Measurements from ENCODE around the gene ABHD13.
"Not testable (repeated sequence)": the region's sequence is repeated elsewhere in the genome, so short reads cannot be mapped to it uniquely, and the experiment has no call there.

Gene ABHD13

DNA sequence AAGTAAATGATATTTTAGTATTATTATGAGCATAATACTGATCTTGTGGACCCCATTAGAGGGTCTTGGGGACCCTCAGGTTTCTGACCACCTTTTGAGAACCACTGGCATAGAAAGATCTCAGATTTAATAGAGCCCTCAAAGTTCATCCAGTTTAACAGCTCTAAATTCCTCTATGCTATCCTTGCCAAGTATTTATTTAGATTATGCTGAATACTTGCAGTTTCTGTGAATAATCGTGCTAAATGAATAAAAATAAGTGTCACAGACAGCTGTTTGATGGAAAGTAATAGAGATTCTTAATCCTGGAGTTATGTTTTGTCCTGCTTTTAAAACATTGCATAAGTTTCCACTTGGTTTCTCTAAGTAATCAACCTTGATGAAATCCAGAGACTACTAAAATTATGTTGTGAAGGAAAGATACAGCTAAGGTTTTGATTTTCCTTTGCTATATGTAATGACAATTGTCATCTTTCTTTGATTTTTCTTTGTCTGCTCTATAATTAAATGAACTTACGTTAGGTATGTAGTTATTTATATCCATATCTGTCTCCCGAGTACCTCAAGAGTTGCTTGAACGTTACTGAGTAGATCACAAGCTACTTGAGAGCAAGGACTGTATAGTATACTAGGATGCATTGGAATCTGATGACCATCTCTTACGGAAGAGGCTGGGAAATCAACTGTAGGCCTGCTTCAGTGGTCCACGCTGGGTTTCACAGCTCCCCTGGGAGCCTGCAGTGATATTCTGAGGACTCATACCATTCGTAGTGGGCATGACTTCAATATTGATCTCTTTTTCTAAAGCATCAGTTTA is 5.7 kb downstream of the ABHD13 start:
- DNase-seq (ENCODE audit: low read depth), result no peak

DNA sequence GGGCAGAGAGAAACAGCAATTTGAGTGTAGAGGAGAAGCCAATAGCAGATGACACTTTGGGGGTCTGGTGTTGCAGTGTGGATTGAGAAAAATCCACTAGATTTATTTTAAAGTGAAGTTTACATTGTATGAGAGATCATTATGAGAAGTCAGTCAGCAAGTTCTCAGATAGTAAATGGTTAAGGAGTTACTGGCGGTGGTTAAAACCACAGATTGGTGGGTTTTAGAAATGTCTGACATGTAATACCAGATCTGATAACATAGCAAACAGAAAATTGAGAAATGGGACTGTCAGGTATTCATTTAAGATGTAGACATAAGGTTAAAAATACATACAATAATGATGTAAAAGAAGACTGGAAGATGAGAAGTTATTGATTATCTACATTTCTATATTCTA is 7.2 kb downstream of the ABHD13 start:
- DNase-seq (ENCODE audit: low read depth), result no peak

DNA sequence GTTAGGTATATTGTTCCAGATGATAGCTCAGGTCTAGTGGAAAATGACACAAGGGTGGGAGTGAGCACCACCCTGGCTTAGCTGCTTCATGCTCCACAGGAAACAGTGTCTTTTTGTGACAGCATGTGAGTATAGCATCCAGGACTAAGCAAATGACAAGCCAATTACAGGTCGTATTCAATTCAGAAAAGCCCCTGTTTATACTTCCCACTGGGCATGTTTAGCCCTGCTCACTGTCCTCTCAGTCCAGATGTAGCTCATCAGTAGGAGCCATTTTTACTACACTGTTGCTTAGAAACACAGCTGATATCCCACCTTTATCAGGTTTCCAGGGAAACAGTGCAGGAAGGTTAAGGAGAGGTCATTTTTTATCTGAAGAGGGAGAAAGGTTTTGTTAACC is 8.0 kb downstream of the ABHD13 start:
- DNase-seq (ENCODE audit: low read depth), result no peak

- peak; percentile 52 for DNase-seq (ENCODE audit: low read depth)
Observed at GRCh38 chr13:108227651-108228272, 9.6 kb downstream of the ABHD13 start.

DNA sequence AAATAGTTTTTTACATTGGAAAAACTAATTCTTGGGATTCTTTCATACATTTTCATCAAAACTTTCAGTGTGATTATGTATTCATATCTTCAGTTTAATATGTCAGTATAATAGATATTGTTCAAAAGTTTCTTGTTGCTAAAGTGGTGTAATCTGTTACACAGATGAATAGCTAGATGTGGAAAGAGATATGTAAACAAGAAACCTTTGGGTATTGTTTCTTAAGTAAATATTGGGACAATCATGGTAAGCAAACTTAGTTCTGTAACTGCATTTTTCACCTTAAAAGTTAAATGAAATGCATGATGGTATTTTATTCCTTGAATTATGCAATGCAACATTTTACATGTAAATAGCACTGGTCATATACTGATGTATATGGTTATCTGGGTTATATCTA is 12.2 kb downstream of the ABHD13 start:
- no peak for DNase-seq (ENCODE audit: low read depth)

- no peak for DNase-seq (ENCODE audit: low read depth)
Observed at GRCh38 chr13:108249150-108249549, 31.0 kb downstream of the ABHD13 start.

- no peak for DNase-seq (ENCODE audit: low read depth)
Observed at GRCh38 chr13:108257248-108257647, 39.1 kb downstream of the ABHD13 start.

DNA sequence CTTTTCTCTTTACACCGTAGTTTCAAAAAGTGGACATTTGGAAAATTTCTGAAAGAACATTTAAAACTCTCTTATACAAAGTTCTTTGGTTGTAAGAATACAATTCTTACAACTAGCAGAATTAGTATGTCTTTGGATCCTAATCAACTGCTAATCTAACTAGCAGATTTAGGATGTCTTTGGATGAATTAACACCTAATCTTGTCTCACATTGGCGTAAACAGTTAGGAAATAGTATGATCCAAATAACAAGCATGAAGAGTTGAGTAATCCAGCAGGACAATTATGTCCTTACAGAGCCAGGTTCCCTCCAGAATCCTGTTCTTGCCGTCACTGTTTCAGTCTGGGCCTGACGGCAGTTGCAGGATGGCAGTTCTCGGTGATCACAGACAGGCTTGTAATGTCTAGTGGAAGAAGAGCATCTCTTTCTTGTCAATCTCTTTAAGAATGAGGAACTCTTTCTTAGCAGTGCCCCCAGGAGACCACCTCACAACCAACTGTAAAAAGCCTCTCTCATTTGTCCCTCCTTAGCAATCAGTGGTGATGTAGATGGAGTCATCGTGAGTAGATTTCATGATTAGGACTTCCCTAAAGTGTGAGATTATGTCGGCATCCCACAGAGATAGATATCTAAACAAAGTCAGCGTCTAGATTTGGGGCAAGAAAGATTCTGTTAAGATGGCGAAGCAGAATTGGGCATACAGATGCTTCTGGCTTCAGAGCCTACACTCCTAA is 45.6 kb downstream of the ABHD13 start:
- no peak for DNase-seq (ENCODE audit: low read depth)

DNA sequence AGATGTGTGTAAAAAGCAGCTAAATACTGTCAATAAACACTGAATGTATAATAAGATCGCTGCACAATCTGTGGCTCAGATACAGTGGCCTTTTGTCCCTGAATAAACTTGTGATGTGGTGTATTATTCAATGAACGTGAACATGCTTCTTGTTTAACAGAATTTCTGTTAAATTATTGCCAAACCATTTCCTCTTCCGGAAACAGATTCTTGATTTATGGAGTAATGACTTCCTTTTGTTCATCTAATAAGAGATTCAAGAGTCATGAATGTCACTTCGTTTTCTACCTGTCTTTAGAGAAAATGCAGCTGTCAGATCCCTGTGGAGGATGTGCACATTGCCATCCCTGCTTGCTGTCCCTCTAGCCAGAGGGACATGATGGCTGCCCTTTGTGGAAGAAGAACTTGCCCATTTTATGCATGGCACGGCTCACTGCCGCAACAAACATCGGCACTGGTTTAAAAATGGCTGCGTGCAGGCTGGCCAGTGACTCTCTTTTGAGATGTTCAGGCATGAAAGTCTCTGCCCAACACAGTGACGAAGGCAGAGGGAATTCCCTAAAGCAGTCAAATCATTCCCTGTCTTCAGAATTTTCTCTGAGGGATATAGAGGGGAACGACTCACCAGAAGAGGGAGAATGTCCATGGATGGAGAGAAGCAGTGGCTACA is 48.3 kb downstream of the ABHD13 start:
- no peak for DNase-seq (ENCODE audit: low read depth)

DNA sequence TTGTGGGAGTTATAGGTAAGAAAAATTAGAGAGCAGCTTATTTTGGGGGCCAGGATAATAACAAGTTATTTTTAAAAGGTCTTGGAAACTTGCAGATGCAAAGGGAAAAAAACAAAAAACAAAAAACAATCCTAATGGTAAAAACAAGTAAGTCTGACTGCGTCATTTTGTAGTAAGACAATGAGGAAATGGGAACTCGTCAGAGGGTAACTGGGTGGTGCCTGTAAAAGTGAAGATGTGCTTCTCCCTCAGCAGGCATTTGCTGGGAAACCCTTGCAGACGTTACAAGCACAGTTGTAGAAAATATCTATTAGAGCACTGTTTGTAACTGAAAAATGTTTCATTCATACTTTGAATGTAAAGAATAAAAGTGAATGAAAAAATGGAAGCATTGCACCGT is 49.2 kb downstream of the ABHD13 start:
- no peak for DNase-seq (ENCODE audit: low read depth)

DNA sequence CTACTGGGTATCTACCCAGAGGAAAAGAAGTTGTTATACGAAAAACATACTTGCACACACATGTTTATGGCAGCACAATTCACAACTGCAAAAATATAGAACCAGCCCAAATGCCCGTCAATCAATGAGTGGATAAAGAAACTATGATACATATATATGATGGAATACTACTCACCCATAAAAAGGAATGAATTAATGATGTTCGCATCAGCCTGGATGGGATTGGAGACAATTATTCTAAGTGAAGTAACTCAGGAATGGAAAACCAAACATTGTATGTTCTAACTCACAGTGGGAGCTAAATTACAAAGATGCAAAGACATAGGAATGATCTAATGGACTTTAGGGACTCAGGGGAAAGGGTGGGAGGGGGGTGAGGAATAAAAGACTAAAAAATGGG is 49.7 kb downstream of the ABHD13 start:
- DNase-seq (ENCODE audit: low read depth), result not testable (repeated sequence)

GRCh38 chr13:108268466-108269112 is 50.4 kb downstream of the ABHD13 start:
- no peak for DNase-seq (ENCODE audit: low read depth)

GRCh38 chr13:108269601-108270328 is 51.6 kb downstream of the ABHD13 start, which contains the start of gene TNFSF13B:
TNFSF13B (plus strand) TSS chr13:108269718; CDS start chr13:108269896, 178 bp downstream.
- peak; percentile 25 for DNase-seq (ENCODE audit: low read depth)

GRCh38 chr13:108270442-108270841 is 52.2 kb downstream of the ABHD13 start:
- DNase-seq (ENCODE audit: low read depth), result no peak

- no peak for DNase-seq (ENCODE audit: low read depth)
Observed at GRCh38 chr13:108272333-108272732, 54.1 kb downstream of the ABHD13 start.

DNA sequence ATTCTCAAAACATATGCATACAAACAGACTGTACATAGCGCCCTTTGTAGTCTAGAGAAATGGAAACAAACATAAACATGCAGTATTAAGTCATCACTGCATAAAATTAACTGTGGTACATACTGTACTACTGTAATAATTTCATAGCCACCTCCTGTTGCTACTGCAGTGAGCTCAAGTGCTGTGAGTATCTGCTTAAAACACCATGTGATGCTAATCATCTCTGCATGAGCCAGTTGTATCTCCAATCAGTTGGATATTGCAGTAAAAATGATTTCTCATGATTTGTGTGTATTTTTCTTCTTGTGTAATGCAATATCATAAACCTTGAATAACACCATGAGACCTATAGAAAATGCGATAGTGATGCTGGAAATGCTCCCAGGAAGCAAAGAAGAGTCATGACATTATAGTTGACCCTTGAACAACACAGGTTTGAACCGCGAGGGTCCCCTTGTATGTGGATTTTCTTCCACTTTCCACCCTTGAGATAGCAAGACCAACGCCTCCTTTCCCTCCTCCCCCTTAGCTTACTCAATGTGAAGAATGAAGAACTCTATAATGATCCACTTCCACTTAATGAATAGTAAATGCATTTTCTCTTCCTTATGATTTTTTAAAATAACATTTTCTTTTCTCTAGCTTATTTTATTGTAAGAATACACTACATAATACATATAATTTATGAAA is 55.4 kb downstream of the ABHD13 start:
- DNase-seq (ENCODE audit: low read depth), result no peak

- DNase-seq (ENCODE audit: low read depth), result no peak
Observed at GRCh38 chr13:108274718-108275117, 56.5 kb downstream of the ABHD13 start.

DNA sequence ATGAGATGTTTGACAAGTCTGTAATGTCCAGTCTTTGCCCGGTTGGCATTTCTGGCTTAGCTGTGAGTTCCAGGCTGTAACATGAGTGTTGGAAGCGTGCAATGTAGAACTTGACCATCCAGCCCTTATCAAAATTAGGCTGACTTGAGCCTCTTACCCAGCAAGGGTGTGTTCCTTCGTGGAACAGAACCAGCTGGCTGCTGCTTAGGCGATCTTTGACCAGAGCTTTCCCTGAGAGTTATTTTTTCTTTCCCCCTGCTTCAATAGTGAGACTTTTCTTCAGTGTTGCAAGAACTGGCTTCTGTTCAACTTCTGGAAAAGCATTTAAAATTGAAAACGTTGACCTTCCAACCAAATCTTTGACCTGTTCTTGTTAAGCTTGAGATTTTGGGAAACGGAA is 57.9 kb downstream of the ABHD13 start:
- DNase-seq (ENCODE audit: low read depth), result no peak

DNA sequence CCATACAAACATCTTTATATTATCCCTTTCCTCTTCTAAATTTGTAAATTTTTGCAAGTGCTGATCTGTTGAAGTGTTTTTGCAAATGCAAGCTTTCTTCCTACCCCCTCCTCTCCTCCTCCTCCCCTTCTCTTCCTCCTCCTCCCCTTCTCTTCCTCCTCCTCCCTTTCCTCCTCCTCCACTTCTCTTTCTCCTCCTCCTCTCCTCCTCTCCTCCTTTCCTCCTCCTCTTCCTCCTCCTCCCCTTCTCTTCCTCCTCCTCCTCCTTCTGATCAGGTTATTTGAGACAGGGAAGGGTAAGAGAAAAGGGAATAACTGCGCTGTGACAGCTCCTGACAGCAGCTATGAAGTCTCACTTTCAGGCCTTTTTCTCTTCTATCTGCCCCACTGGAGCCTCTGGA is 60.3 kb downstream of the ABHD13 start:
- no peak for DNase-seq (ENCODE audit: low read depth)

DNA sequence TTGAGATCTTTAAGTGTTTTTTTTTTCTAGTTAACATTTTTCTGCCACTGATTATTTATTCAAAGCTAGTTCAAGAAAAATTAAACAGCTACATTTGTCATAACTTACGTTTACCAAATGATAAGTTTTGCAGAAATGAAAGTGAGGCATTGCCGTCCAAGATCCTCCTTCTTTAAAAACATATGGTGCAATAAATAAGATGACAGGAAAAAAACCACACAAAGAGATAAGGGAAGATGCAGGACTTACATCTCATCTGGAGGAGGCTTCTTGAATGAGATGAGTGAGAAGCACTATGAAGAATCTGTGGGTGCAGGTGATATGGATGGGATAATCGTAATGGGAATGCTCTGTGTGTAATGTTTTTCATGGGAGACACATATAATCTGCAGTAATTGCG is 63.7 kb downstream of the ABHD13 start:
- no peak for DNase-seq (ENCODE audit: low read depth)

- no peak for DNase-seq (ENCODE audit: low read depth)
Observed at GRCh38 chr13:108283110-108283509, 64.9 kb downstream of the ABHD13 start.

Measured in ELR (cell line).